Activated naive CD8-positive, alpha-beta T cell treated with anti-CD3 and anti-CD28 coated beads for 36 hours (primary cell): Measurements from ENCODE around the gene KBTBD2. TPM values are rescaled to one million over a fixed set of nuclear protein-coding genes. Genes with fewer than 3 reads are reported as not detected.
"Not testable (repeated sequence)": the region's sequence is repeated elsewhere in the genome, so short reads cannot be mapped to it uniquely, and the experiment has no call there.

ENCODE experiments used
- DNase-seq: peaks from one replicate; pipeline ENCODE4 v3.0.0; 2021
- H3K27ac Mint-ChIP-seq: one replicate; pipeline ENCODE4 v1.8.0; 2022; ENCODE audit warnings: mild to moderate bottlenecking, moderate library complexity, mixed read lengths
- H3K27me3 Mint-ChIP-seq: one replicate; pipeline ENCODE4 v1.8.0; 2022; ENCODE audit warnings: mild to moderate bottlenecking, mixed read lengths
- H3K36me3 Mint-ChIP-seq: one replicate; pipeline ENCODE4 v1.8.0; 2021; ENCODE audit warnings: mild to moderate bottlenecking, mixed read lengths
- H3K4me1 Mint-ChIP-seq: one replicate; pipeline ENCODE4 v1.8.0; 2021; ENCODE audit warnings: mixed read lengths
- H3K4me3 Mint-ChIP-seq: one replicate; pipeline ENCODE4 v1.8.0; 2022; ENCODE audit warnings: mild to moderate bottlenecking, moderate library complexity, mixed read lengths
- H3K9me3 Mint-ChIP-seq: one replicate; pipeline ENCODE4 v1.8.0; 2022; ENCODE audit warnings: mixed read lengths
- total RNA-seq, 2 experiments: library from RNA; stranded (reverse); gene quantifications; one replicate each; pipeline ENCODE4 v1.2.3, GENCODE V29; 2021

The KBTBD2 gene
- total RNA-seq, 2 experiments from 2014 or later: 20.9 to 22.7 TPM

DNA sequence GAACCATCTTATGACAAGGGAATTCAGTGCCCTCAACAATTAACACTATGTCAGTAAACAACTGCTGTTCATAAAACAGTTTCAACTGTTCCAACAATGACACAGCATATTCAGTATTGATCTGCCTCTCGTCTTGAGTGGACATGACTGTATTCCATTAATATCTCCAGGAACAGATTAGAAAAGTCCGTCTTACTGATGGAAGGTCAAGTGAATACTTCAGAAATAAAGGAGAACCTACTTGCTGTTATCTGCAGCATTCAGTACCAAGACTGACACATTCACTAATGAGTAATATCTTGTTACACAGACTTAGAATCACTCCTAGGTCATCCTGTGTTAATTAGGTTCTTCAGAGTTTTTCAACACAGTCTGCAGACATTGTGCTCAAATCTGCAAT is 12.1 kb downstream of the KBTBD2 start:
- H3K4me1 Mint-ChIP-seq: peaks cover 32% of the 10 kb centered on the region
- no peaks in the 10 kb centered on the region for H3K9me3 Mint-ChIP-seq
- H3K4me3 Mint-ChIP-seq: no peak overlapping the region
- no peaks in the 10 kb centered on the region for H3K27me3 Mint-ChIP-seq
- peaks cover 13% of the 10 kb centered on the region for H3K36me3 Mint-ChIP-seq
- H3K27ac Mint-ChIP-seq: peak overlapping the region; percentile 32
- DNase-seq: no peak

DNA sequence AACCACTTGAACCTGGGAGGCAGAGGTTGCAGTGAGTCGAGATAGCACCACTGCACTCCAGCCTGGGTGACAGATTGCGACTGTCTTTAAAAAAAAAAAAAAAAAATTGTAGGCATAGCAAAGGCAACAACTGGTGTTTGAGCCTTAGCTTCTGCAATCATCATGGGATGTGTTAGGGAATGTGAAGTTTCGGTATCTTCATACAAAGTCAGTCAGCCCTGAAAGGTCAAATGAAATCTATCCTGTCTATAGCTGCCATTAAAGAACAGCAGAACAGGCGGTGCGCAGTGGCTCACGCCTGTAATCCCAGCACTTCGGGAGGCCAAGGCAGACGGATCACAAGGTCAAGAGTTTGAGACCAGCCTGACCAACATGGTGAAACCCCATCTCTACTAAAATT is 13.5 kb downstream of the KBTBD2 start:
- not testable (repeated sequence) for DNase-seq, H3K9me3 Mint-ChIP-seq, H3K27me3 Mint-ChIP-seq, H3K4me3 Mint-ChIP-seq, H3K27ac Mint-ChIP-seq
- Mint-ChIP-seq H3K4me1 (peaks cover 29% of the 10 kb centered on the region), H3K36me3 (peaks cover 16% of the 10 kb centered on the region)

DNA sequence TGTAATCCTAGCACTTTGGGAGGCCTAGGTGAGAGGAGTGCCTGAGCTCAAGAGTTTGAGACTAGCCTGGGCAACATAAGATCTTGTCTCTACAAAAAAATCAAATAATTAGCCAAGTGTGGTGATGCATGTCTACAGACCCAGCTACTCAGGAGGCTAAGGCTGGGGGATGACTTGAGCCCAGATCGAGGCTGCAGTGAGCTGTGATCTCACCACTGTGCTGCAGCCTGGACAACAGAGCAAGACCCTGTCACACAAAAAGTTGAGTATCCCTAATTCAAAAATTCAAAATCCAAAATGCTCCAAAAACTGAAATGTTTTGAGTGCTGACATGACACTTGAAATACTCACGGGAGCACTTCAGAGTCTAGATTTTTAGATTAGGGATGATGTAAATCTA is 19.1 kb downstream of the KBTBD2 start:
- Mint-ChIP-seq H3K27me3 (no peaks in the 10 kb centered on the region), H3K4me3 (no peak overlapping the region), H3K4me1 (peaks cover 24% of the 10 kb centered on the region), H3K9me3 (no peaks in the 10 kb centered on the region), H3K27ac (no peak overlapping the region), H3K36me3 (peaks cover 41% of the 10 kb centered on the region)
- DNase-seq: no peak

DNA sequence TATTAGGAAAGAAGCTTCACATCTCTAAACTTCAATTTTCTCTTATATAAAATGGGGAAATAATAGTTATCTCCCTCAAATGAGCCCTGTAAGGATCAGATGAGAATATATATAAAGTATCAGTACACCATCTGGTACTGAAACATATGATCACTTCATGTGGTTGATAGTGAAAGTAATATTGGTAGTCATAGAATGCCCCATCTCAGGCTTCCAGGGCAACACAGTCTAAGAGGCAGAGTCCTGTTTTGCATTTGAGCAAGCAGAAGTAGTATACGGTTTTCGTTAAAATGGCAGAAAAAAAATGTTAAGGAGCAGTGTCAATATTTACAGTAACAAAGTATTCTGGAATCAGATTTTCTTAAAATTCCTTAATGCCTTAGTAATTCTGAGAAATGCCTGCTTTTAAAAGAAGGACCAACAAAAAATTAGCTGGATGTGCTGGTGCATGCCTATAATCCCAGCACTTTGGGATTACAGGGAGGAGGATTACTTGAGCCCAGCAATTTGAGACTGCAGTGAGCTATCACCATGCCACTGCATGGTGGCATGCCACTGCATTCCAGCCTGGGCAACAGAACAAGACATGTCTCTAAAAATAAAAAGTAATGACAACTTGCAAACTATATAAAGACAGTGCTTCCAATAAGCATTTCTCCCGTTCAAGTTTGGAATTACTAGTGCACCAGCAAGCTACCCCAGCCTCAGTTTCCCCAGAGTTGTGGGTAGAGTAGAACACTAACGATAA is 19.8 kb downstream of the KBTBD2 start:
- no peak for DNase-seq
- Mint-ChIP-seq H3K27ac (no peak overlapping the region), H3K9me3 (peaks cover 2% of the 10 kb centered on the region), H3K27me3 (no peaks in the 10 kb centered on the region), H3K4me3 (no peak overlapping the region), H3K4me1 (peaks cover 20% of the 10 kb centered on the region), H3K36me3 (peaks cover 44% of the 10 kb centered on the region)

DNA sequence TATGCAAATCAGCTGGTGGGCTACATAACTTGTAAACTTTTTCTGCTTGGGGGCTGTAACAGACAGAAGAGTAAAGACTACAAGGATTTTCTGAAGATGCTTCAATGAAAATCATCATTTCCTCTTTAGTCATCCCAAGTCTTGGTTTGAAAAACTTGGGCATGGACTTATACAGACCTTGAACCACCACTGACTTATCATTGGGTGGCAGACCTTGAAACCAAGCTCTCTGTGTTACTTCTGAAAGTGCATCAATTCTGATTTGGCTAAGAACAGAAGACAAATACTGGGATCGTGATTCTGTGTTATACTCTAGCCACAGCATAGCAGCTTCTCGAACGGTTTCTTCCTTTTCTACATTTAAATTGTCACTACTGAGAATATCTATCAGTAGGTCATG is 21.3 kb downstream of the KBTBD2 start:
- peaks cover 59% of the 10 kb centered on the region for H3K36me3 Mint-ChIP-seq
- peaks cover 9% of the 10 kb centered on the region for H3K9me3 Mint-ChIP-seq
- H3K4me1 Mint-ChIP-seq: peaks cover 15% of the 10 kb centered on the region
- no peaks in the 10 kb centered on the region for H3K27me3 Mint-ChIP-seq
- no peak overlapping the region for H3K27ac Mint-ChIP-seq
- no peak for DNase-seq
- H3K4me3 Mint-ChIP-seq: no peak overlapping the region

DNA sequence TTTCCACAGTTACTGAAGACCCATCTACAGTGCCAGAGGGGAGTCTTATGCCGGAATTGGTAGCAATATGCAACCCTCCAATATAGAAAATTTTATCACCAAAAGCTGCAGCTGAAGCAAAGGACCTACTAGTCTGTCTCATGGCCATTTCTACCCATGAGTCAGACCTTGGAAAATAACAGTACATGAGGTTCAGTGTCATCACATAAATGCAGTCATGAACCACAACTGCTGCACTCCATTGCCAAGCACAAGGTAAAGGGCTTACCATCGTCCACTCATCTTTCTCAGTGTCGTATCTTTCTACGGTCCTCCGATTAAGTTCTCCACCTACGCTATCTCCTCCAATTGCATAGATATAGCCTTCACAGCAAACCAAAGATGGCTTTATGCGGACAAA is 21.8 kb downstream of the KBTBD2 start:
- DNase-seq: no peak
- Mint-ChIP-seq H3K4me1 (peaks cover 15% of the 10 kb centered on the region), H3K27ac (no peak overlapping the region), H3K9me3 (peaks cover 10% of the 10 kb centered on the region), H3K27me3 (no peaks in the 10 kb centered on the region), H3K36me3 (peaks cover 60% of the 10 kb centered on the region), H3K4me3 (no peak overlapping the region)

DNA sequence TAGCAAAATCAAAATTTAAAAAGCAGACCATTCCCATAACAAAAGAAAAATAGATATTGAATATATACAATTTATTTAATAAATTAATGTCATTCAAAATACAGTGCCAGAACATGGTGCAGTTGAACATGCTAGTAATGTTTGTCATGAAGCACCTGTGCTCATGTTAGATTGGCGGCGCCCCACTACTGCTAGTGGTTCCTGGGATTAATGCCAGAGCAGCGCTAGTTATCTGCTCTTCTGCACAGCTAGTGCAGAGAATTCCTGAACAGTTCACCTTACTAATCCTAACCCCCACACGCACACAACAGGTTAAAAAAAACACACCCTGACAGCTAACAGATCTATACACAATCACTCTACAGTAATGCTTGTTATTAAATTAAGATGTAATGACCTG is 23.4 kb downstream of the KBTBD2 start:
- Mint-ChIP-seq H3K4me3 (no peak overlapping the region), H3K36me3 (peaks cover 64% of the 10 kb centered on the region), H3K9me3 (peaks cover 13% of the 10 kb centered on the region), H3K27ac (no peak overlapping the region), H3K4me1 (peaks cover 15% of the 10 kb centered on the region), H3K27me3 (no peaks in the 10 kb centered on the region)
- DNase-seq: no peak

DNA sequence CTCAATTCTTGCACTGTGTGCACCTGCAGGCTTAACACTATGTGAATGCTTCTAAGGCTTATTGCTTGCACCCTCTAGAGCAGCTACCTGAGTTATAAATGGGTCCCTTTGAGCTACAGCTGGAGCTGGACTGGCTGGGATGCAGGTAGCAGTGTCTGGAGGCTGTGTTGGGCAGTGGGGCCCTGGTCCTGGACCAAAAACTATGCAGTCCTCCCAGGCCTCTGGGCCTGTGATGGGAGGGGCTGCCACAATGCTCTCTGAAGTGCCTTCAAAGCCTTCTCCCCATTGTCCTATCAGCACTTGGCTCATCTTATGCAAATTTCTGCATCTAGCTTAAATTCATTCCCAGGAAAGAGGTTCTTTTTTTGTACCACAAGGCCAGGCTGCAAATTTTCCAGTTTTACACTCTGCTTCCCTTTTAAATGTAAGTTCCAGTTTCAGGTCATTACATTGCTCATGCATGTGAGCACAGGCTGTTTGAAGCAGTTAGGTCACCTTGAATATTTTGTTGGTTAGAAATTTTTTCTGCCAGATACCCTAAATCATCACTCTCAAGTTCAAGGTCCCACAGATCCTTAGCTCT is 26.0 kb downstream of the KBTBD2 start:
- DNase-seq: no peak
- H3K27me3 Mint-ChIP-seq: no peaks in the 10 kb centered on the region
- H3K36me3 Mint-ChIP-seq: peaks cover 56% of the 10 kb centered on the region
- H3K4me3 Mint-ChIP-seq: no peak overlapping the region
- H3K4me1 Mint-ChIP-seq: peaks cover 1% of the 10 kb centered on the region
- peaks cover 13% of the 10 kb centered on the region for H3K9me3 Mint-ChIP-seq
- H3K27ac Mint-ChIP-seq: no peak overlapping the region

DNA sequence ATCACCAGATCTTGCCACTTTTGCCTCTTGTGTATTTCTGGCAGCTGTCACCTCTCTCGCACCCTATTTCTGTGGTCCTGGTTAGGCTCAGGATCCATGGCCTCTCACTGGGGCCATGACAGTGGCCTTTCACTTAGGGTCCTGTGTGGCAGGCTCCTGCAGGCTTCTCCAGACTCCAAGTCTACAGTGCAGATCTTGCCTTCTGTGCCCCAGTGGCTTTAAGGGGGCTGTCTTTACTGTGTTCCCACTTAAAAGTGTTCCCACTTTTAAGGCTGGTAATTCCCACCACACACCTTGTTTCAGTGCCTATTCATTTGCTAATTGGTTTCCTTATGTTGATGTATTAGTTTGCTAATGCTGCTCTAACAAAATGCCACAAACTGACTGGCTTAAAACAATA is 27.7 kb downstream of the KBTBD2 start:
- peaks cover 13% of the 10 kb centered on the region for H3K9me3 Mint-ChIP-seq
- not testable (repeated sequence) for H3K27ac Mint-ChIP-seq, H3K4me1 Mint-ChIP-seq, H3K27me3 Mint-ChIP-seq, DNase-seq, H3K4me3 Mint-ChIP-seq
- H3K36me3 Mint-ChIP-seq: peaks cover 41% of the 10 kb centered on the region

DNA sequence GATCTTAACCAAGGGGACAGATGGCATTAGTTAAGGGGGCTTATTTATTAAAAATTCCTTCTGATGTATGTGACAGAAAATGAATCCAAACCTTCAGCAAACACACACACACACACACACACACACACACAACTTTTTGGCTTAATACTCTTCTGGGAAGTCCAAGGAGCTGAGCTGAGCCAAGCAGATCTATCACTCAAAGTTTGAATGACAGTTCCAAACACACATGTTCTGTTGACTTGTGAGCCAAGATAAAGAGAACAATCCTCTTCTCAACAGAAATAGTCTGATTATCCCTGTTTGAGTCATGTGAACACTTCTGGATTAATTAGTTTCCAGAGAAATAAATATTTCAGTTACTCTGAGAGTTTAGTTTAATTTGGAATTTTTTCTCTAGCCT is 31.5 kb downstream of the KBTBD2 start:
- Mint-ChIP-seq H3K4me1 (peaks cover 15% of the 10 kb centered on the region), H3K36me3 (peaks cover 10% of the 10 kb centered on the region), H3K4me3 (no peak overlapping the region), H3K9me3 (peaks cover 4% of the 10 kb centered on the region), H3K27ac (no peak overlapping the region), H3K27me3 (peaks cover 9% of the 10 kb centered on the region)
- DNase-seq: no peak

DNA sequence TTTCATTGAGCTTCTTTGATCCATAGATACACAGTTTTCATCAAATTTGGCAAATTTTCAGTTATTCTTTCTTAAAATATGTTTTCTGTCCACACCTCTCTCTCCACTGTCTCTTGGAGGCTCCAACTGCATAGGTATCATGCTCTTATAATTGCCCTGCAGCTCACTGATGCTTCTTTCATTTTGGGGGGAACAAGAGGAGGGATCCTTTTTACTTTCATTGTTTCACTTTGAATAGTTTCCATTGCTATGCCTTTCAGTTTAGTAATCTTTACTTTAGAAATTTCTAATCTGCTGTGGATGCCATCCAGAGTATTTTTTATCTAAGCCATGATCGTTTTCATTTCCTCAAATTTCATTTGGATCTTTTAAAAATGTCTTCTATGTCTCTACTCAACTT is 32.9 kb downstream of the KBTBD2 start:
- Mint-ChIP-seq H3K36me3 (no peaks in the 10 kb centered on the region), H3K4me3 (no peak overlapping the region), H3K4me1 (peaks cover 15% of the 10 kb centered on the region), H3K27me3 (peaks cover 20% of the 10 kb centered on the region), H3K27ac (no peak overlapping the region), H3K9me3 (no peaks in the 10 kb centered on the region)
- DNase-seq: no peak

DNA sequence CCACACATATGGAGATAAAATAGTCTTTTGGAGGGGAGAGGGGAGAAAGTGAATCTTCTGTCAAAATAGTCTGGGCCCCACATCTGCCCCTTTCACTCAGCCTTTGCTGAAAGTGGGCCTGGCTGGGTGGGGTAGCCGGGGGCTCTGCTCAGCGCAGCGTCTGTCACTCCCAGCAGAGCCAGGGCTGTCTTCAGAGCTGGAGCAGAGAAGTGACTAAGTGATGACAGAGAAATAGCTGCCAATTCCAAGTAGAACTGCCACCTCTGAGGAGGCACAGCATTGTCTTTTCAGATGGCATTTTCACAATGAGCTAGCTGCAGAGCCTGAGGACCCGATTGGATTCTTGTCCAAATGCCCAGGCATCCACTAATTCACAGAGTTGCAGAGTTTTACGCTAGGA is 34.5 kb downstream of the KBTBD2 start:
- DNase-seq, H3K27ac Mint-ChIP-seq, H3K36me3 Mint-ChIP-seq, H3K9me3 Mint-ChIP-seq, H3K4me3 Mint-ChIP-seq: not testable (repeated sequence)
- Mint-ChIP-seq H3K27me3 (peaks cover 26% of the 10 kb centered on the region), H3K4me1 (peaks cover 15% of the 10 kb centered on the region)

DNA sequence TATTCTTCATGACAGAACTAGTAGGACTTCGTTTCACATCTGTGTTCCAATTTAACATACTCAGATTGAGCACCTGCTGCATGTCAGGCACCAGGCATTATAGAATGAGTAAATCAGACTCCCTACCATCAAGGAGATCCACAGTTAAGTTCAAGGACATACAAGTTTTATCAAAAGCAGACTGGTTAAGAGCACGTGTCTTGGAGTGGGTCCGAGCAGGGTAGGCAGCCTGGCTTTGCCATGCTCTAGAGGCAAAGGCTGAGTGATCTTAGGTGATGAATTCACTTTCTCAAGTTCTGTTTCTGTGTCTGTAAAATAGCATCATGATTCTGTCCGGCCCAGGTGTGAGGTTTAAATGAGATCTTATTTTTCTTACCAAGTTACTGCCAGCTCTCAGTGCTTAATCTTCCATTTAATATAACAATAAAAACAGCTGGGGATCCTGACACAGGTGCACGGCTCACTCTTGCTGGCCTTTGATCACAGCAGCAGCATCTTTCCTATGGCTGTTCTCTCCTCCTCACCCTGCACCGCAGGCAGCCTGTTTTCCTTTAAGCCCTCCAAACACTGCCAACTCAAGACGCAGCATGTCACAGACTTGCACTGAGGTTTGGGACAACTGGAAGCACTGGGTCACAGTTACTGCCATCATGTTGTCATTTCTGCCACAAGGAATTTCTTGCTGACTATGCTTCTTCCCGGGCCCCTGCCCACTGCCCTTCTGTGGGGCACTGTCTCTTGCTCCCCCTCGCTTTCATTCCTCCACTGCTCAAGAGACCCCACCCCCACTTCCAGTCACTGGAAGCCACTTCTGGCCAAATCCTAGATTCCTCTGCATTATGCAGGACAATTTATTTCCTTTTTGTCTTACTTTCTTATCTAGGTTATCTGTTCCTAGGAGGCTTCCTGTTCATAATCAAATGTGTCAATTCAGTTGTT is 35.5 kb downstream of the KBTBD2 start:
- not testable (repeated sequence) for H3K9me3 Mint-ChIP-seq, H3K27ac Mint-ChIP-seq, DNase-seq, H3K36me3 Mint-ChIP-seq, H3K4me3 Mint-ChIP-seq
- Mint-ChIP-seq H3K4me1 (peaks cover 15% of the 10 kb centered on the region), H3K27me3 (peaks cover 27% of the 10 kb centered on the region)

DNA sequence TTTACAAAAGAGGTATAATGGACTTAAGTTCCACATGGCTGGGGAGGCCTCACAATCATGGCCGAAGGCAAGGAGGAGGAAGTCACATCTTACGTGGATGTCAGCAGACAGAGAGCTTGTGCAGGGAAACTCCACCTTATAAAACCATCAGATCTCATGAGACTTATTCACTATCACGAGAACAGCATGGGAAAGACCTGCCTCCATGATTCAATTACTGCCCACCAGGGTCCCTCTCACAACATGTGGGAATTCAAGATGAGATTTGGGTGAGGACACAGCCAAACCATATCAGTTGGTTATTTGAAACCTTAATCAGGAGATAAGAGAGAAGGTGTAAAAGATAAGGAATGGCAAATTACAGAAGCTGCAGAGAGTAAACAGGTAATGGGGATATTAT is 40.9 kb downstream of the KBTBD2 start:
- H3K4me1 Mint-ChIP-seq, DNase-seq, H3K27ac Mint-ChIP-seq, H3K9me3 Mint-ChIP-seq, H3K36me3 Mint-ChIP-seq, H3K4me3 Mint-ChIP-seq: not testable (repeated sequence)
- H3K27me3 Mint-ChIP-seq: peaks cover 30% of the 10 kb centered on the region

DNA sequence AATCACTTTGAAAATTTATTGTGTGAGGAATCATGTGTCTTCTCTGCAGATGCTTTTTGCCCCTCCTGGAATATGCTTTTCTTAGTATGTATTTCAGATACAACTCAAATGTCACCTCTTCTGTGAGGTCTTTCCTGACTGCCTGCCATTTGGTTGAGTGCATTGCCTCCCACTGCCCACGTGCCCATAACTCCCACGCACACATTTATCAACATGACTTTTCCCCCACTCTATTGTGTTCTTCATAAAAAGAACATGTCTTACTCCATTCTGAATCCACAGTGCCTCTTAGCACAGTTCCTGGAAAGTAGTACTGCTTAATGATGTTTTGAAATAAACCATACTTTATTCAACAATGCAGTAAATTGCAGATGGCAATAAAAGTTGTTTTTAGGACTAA is 42.9 kb downstream of the KBTBD2 start:
- peaks cover 16% of the 10 kb centered on the region for H3K27me3 Mint-ChIP-seq
- H3K9me3 Mint-ChIP-seq, H3K36me3 Mint-ChIP-seq, DNase-seq, H3K4me3 Mint-ChIP-seq, H3K27ac Mint-ChIP-seq, H3K4me1 Mint-ChIP-seq: not testable (repeated sequence)
